ENCODE measurements around the gene MEMO1.
"Not testable (repeated sequence)": the region's sequence is repeated elsewhere in the genome, so short reads cannot be mapped to it uniquely, and the experiment has no call there.

MEMO1 gene

GRCh38 chr2:32039447-32040219, 28.8 kb upstream of the MEMO1 start, which contains the start of gene DPY30:
Gene DPY30 (minus strand): TSS chr2:32039805. CDS start chr2:32039456, 349 bp downstream.
- no peaks in the 10 kb centered on the region for H3K4me1 ChIP-seq
- H3K9me3 ChIP-seq = no peaks in the 10 kb centered on the region
- H3K4me3 ChIP-seq (ENCODE audit: low read depth, low read length) = peak within 1 kb of the TSS; percentile 92
- DNase-seq = peak; percentile 95
- no peaks in the 10 kb centered on the region for H3K27me3 ChIP-seq
- TF ChIP-seq CTCF (IDR thresholded peaks at IDR 0.05; ENCODE audit: low read depth, low read length) = peak; percentile 7; the same call in 1 of the 2 replicates
- H3K36me3 ChIP-seq = no peaks in the 10 kb centered on the region

- not testable (repeated sequence) for H3K9me3 ChIP-seq; H3K36me3 ChIP-seq; DNase-seq; H3K27me3 ChIP-seq; H3K4me3 ChIP-seq (ENCODE audit: low read depth, low read length); H3K4me1 ChIP-seq
These were observed 23.5 kb upstream of the MEMO1 start for GRCh38 chr2:32034198-32034887.

GRCh38 chr2:32018789-32019482, 8.1 kb upstream of the MEMO1 start:
- DNase-seq = peak; percentile 40
- not testable (repeated sequence) for H3K4me1 ChIP-seq; H3K36me3 ChIP-seq; H3K27me3 ChIP-seq; H3K4me3 ChIP-seq (ENCODE audit: low read depth, low read length); H3K9me3 ChIP-seq

- no peak for TF ChIP-seq CTCF (IDR thresholded peaks at IDR 0.05; ENCODE audit: low read depth, low read length)
- Histone ChIP-seq H3K4me1 (no peaks in the 10 kb centered on the region), H3K36me3 (no peaks in the 10 kb centered on the region), H3K27me3 (no peaks in the 10 kb centered on the region), H3K4me3 (ENCODE audit: low read depth, low read length) (no peak overlapping the region), H3K9me3 (no peaks in the 10 kb centered on the region)
- DNase-seq = no peak
These were observed 2.1 kb upstream of the MEMO1 start for GRCh38 chr2:32012872-32013271.

- DNase-seq = no peak
- Histone ChIP-seq H3K4me1 (no peaks in the 10 kb centered on the region), H3K27me3 (no peaks in the 10 kb centered on the region), H3K4me3 (ENCODE audit: low read depth, low read length) (peak overlapping the region; percentile 69), H3K9me3 (no peaks in the 10 kb centered on the region), H3K36me3 (no peaks in the 10 kb centered on the region)
- no peak for TF ChIP-seq CTCF (IDR thresholded peaks at IDR 0.05; ENCODE audit: low read depth, low read length)
These were observed 715 bp upstream of the MEMO1 start for GRCh38 chr2:32011485-32011960.

- not testable (repeated sequence) for H3K9me3 ChIP-seq, H3K4me1 ChIP-seq, H3K36me3 ChIP-seq, H3K27me3 ChIP-seq
- peak; percentile 68 for DNase-seq
- 0 out of 2 replicates have a peak overlapping the region, but pooled peaks have one; percentile 18 for H3K4me3 ChIP-seq (ENCODE audit: low read depth, low read length)
These were observed 533 bp downstream of the MEMO1 start for GRCh38 chr2:32010280-32010669.

- peak; percentile 49 for DNase-seq
- no peaks in the 10 kb centered on the region for H3K27me3 ChIP-seq
- TF ChIP-seq CTCF (IDR thresholded peaks at IDR 0.05; ENCODE audit: low read depth, low read length) = no peak
- H3K4me1 ChIP-seq = no peaks in the 10 kb centered on the region
- H3K4me3 ChIP-seq (ENCODE audit: low read depth, low read length) = peak overlapping the region; percentile 91
- 0 out of 2 replicates have a peak, but pooled peaks cover 3% of the 10 kb centered on the region for H3K36me3 ChIP-seq
- no peaks in the 10 kb centered on the region for H3K9me3 ChIP-seq
These were observed 1.1 kb downstream of the MEMO1 start for GRCh38 chr2:32009516-32010256.

Data from BE2C (cell line).